HT-29 (cell line): ENCODE results near the gene SVEP1. TPM values are rescaled to one million over a fixed set of nuclear protein-coding genes. Genes with fewer than 3 reads are reported as not detected.

Experiments
- DNase-seq: peaks from one replicate; pipeline ENCODE4 v3.0.0-alpha.2; 2015; ENCODE audit warnings: low spot score
- small RNA-seq: library from RNA; depleted of rRNA; stranded (forward); fragments of <200 nt; gene quantifications from one replicate; pipeline ENCODE3, GENCODE V24; 2014
- total RNA-seq: library from RNA; depleted of rRNA; stranded (reverse); fragments of >200 nt; shearing (Covaris generic); gene quantifications from 2 replicates; pipeline ENCODE4 v1.2.3, GENCODE V29; 2014; rRNA removed

The SVEP1 gene
- total RNA-seq, 1 experiment from 2014 or later = not detected

- no peak for DNase-seq
Measured at GRCh38 chr9:110323818-110324217, 255.7 kb downstream of the SVEP1 start.

- DNase-seq = no peak
Measured at GRCh38 chr9:110320651-110321445, 258.7 kb downstream of the SVEP1 start.

- no peak for DNase-seq
Measured at GRCh38 chr9:110319781-110320492, 259.6 kb downstream of the SVEP1 start.

- no peak for DNase-seq
Measured at GRCh38 chr9:110317911-110318310, 261.6 kb downstream of the SVEP1 start.

GRCh38 chr9:110316261-110317075 lies 263.1 kb downstream of the SVEP1 start:
- no peak for DNase-seq

Small RNA genes lying within 50 kb of the gene (small RNA-seq; reads per million reads assigned to genes)
- gene RNU6-1039P = not detected

Other genes starting within 250 kb of the SVEP1 start
- gene TXNDC8, start 241.9 kb downstream of the SVEP1 start, total RNA-seq = not detected in 2 replicates
- not detected in 2 replicates for gene MUSK, start 89.0 kb upstream of the SVEP1 start, total RNA-seq